GM11168 (cell line): ENCODE data around the gene CYP2E1.
"Not testable (repeated sequence)": the region's sequence is repeated elsewhere in the genome, so short reads cannot be mapped to it uniquely, and the experiment has no call there.

Experiments
- in situ Hi-C: fragments of 300-500 bp; cut with MboI; formaldehyde crosslinking; loops from one replicate; pipeline ENCODE4 v1.12.0; 2022; ENCODE audit warnings: low sequenced_read_pairs; ENCODE audit not compliant: unreplicated experiment

Gene CYP2E1

GRCh38 chr10:133526957-133527588 is at the start of gene CYP2E1:
TSS of gene CYP2E1 (plus strand) at chr10:133527363. CDS start at chr10:133527396, 33 bp downstream.
- in situ Hi-C loops, result no loop called here

DNA sequence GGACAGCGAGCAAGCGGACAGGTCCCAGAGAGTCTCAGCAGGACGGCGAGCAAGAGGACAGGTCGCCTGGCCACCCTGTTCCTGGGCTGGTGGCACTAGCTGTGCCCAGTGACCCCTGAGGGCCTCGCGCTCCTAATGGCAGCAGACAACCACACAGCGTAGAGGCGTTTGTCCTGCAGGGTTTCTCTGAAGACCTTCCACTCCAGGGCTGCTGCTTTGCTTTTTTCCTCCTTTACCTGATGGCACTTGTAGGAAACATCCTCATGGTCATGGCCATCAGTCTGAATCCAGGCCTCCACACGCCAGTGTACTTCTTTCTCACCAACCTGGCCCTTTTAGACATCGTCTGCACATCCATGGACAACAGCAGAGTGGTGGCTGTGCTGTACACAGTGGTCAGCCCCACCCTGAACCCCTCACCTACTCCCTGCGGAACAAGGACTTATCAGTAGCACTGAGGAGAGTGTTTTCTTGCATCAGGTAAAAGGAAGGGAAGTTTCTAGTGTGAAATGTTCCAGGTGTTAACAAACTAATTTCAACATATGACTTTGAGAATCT is 46.0 kb upstream of the CYP2E1 start:
- in situ Hi-C loops, result no loop called here

DNA sequence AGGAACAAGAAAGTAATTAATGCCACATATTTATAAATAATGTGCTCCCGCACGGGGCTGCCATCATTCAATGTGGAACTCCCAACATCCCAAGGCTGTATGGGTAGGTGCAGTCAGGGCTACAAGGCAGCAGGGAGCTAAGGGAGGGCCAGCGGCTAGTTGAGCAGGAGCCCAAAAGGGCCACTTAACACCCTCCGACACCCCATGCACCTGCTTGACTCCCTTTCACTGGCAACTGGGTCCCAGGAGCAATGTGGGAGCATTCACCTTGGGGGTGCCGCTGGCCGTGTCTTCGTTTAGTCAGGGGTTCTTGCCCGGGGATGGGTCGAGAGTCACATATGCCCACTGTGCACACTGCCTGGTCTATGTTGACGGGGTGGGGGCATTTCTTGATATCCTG is 45.5 kb upstream of the CYP2E1 start:
- in situ Hi-C loops, result no loop called here

GRCh38 chr10:133484818-133485217 is 42.3 kb upstream of the CYP2E1 start:
- in situ Hi-C loops, result no loop called here

- in situ Hi-C loops, result no loop called here
Measured at GRCh38 chr10:133487085-133487484, 40.1 kb upstream of the CYP2E1 start.

DNA sequence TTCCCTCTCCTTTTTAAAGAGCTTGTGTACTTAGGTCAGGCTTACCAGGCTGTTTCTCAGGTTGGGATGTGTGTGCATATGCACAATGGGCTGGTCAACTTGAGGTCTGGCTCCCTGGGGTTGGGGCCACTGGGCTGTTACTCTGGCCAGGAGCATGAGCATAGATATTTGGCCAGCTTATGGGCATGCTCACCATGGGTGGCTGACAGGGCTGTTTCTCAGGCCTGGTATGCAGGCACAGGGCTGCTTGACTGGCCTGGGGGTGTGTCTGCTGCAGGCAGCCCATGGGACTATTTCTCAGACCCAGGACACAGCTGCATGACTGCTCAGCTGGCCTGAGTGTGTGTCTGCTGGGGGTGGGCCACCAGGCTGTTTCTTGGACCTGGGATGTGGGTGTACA is 38.8 kb upstream of the CYP2E1 start:
- in situ Hi-C loops, result no loop called here

GRCh38 chr10:133489816-133490588 is 37.2 kb upstream of the CYP2E1 start:
- in situ Hi-C loops, result no loop called here

DNA sequence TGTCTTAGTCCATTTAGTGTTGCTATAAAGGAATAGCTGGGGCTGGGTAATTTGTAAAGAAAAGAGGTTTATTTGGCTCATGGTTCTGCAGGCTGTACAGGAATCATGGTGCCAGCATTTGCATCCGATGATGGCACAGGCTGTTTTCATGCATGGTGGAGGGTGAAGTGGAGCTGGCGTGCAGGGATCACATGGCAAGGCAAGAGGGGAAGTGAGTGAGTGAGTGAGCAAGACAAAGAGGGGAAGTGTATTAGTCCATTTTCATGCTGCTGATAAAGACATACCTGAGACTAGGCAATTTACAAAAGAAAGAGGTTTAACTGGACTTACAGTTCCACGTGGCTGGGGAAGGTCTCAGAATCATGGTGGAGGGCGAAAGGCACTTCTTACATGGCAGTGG is 33.6 kb upstream of the CYP2E1 start:
- in situ Hi-C loops, result not testable (repeated sequence)

DNA sequence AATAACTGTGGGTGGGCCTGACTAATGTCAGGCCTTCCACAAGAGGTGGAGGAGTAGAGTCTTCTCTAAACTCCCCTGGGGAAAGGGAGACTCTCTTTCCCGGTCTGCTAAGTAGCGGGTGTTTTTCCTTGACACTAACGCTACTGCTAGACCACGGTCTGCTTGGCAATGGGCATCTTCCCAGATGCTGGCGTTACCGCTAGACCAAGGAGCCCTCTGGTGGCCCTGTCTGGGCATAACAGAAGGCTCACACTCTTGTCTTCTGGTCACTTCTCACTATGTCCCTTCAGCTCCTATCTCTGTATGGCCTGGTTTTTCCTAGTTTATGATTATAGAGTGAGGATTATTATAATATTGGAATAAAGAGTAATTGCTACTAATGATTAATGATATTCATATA is 29.8 kb upstream of the CYP2E1 start:
- in situ Hi-C loops, result not testable (repeated sequence)

- in situ Hi-C loops, result not testable (repeated sequence)
Measured at GRCh38 chr10:133499176-133499575, 28.0 kb upstream of the CYP2E1 start.

- in situ Hi-C loops, result not testable (repeated sequence)
Measured at GRCh38 chr10:133500897-133501296, 26.3 kb upstream of the CYP2E1 start.

- in situ Hi-C loops, result no loop called here
Measured at GRCh38 chr10:133509700-133510099, 17.5 kb upstream of the CYP2E1 start.

GRCh38 chr10:133511408-133511807 is 15.8 kb upstream of the CYP2E1 start:
- in situ Hi-C loops, result no loop called here

DNA sequence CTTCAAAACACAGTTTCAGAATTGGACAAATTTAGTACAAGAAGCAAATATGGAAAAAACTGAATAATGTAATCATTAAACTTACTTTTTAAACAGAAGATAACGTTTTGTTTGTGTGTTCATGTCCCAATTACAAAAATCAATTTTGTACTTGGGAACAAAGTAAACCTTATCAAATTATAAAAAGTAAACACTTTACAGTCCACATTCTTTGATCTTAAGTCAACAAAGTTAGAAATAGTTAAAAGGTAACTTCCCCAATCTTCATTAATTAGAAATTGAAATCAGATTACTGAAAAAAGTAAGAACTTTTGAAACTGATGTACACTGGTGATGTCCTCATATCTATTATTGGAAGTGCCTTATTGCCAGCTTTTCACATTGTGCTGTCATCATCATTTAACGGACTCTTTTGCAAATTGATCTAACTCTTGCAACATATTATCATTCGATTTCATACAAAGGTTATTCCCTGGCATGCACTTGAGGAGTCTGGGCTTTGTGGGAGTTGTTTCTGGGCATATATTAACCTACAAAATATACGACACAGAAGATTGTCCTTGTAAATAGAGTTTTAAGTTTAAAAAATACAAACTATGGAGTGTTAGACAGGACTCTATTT is 15.1 kb upstream of the CYP2E1 start:
- in situ Hi-C loops, result no loop called here

- in situ Hi-C loops, result no loop called here
Measured at GRCh38 chr10:133515471-133515870, 11.7 kb upstream of the CYP2E1 start.

DNA sequence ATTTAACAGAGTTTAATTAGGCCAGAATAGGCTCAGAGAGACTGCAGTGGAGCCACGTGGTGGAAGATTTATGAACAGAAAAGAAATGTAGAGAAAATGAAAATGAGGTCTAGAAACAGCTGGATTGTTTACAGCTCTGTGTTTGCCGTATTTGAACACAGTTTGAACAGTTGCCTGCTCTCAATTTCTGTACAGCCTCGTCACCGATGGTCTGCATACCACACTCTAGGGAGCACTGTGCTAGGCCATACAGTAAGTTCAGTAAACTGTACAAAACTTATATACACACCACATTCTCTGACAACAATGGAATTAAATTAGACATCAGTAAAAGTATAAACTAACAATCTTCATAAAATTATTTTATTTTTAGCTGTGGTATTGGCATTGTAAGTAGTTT is 11.1 kb upstream of the CYP2E1 start:
- in situ Hi-C loops, result no loop called here

GRCh38 chr10:133518517-133518916 is 8.6 kb upstream of the CYP2E1 start:
- in situ Hi-C loops, result not testable (repeated sequence)

DNA sequence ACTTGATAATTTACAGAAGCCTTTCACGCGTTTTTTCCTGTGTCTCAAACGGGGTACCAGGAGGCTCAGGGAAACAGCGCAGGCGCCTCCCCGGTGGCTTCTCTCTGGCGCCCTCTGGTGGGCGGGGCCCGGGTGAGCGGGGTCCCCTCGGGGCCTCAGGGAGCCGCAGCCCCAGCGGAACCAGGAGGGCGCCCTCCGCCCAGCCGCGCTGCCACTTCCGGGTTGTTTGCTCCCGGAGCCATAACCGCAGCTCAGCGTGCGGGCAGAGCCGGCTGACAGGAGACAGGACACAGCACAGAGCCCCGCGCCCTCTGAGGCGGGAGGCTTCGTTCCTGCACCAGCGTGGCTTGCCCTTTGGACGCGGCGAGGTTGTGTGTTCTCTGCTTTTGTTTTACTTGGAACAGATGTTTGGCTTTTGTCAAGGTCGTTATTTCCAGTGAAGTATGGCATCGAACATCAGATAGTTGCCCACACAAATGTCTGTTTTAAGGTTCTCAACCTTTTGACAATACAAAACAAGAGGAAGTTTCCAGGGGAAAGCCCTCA is 6.9 kb upstream of the CYP2E1 start:
- in situ Hi-C loops, result no loop called here

DNA sequence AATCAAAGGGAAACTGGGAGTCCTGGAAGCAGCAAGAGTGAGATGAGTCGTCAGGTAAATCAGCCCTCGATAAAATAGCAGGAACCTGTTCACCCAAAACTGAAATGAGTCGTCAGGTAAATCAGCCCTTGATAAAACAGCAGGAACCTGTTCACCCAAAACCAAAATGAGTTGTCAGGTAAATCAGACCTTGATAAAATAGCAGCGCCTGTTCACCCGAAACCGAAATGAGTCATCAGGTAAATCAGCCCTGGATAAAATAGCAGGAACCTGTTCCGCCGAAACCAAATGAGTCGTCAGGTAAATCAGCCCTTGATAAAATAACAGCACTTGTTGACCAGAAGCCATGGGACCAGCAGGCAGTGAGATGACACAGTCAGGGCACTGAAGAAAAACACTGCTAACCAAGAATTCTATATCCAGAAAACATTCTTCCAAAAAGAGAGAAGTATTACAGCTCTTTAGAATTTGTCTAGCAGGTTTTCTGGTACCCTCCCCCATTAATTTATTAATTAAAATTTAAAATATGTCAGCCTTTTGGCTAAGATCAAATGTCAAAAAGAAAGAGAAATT is 3.4 kb upstream of the CYP2E1 start:
- in situ Hi-C loops, result no loop called here

- in situ Hi-C loops, result no loop called here
Measured at GRCh38 chr10:133525444-133525843, 1.7 kb upstream of the CYP2E1 start.
